HUDEP-2 (cell line): ENCODE measurements around the gene STX2.

Experiments
- DNase-seq, 76 experiments: peaks; one replicate each; lab custom pipeline; 2025; ENCODE audit not compliant: unreplicated experiment in 76 of 76; lab: John Stamatoyannopoulos, UW

The STX2 gene

DNA sequence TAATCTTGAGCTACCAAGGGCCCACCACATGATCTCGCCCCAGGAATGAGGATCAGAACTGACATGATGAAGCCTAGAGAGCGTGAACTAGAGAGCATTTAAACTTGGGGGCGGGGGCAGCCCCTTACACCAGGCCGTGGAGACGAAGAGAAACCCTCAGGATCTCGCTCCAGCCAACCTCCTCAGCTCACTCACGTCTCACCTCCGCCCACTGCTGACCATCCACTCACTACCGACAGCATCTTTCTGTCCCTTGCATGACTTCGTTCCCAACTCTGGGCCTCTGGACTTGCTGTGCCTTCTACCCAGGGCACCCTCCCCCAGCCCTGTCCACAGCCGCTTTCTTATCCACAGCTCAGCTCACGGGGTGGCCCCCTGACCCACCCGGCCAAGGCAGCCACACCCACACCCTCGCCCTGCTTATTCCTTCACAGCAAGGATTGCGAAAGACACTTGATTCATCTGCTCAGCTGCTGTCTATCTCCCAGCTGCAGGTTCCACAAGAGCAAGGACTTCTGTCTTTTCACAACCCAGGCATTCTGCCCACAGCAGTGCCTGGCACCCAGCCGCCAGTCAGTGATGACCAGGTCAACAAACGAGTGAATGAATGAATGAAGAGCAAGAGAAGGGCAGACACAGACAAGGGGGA, 6.4 kb downstream of the STX2 start:
- peak; percentile 42 to 96 (median 89) for DNase-seq

DNA sequence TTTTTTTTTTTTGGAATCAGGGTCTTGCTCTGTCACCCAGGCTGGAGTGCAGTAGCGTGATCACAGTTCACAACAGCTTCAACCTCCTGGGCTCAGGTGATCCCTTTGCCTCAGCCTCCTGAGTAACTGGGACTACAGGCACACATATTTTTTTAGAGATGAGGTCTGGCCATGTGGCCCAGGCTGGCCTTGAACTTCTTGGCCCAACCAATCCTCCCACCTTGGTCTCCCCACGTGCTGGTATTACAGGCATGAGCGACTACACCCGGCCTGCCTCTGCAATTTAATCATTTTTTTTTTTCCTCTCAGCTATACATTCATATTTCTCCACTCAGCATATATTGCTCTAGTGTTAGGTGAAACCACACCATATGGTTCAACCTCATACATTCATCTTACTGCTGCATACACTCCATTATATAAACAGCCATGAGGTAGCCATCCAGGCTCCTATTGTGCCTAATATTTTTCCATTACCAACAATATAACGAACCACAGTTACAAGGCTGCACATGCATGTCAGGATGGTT, 7.1 kb downstream of the STX2 start:
- peak in 12 of 76 experiments; percentile 7 to 49 (median 20) for DNase-seq

DNA sequence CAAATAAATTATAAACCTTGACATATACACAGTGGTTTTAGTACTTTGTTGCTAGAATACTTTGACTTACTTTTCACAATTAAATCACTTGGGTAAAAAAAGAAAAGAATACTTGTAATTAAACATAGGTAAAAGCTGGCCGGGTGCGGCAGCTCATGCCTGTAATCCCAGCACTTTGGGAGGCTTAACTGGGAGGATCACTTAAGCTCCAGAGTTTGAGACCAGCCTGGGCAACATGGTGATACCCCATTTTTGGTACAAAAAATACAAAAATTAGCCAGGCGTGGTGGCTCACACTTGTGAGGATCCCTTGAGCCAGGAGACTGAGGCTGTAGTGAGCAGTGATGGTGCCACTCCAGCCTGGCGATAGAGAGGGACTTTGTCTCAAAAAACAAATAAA, 7.8 kb downstream of the STX2 start:
- DNase-seq: no peak

DNA sequence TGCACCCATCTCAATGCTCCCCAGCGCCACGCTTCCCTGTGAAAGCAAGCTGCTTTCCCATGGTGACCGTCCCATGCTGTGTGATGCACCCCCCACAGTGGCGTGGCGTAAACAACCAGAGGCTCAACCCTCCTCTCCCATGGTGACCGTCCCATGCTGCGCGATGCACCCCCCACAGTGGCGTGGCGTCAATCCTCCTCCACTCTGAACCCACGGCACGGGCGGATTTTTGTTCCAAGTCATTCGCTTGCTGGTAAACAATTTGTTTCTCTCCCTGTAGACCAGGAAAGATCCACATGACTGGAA, 8.9 kb downstream of the STX2 start:
- no peak for DNase-seq

DNA sequence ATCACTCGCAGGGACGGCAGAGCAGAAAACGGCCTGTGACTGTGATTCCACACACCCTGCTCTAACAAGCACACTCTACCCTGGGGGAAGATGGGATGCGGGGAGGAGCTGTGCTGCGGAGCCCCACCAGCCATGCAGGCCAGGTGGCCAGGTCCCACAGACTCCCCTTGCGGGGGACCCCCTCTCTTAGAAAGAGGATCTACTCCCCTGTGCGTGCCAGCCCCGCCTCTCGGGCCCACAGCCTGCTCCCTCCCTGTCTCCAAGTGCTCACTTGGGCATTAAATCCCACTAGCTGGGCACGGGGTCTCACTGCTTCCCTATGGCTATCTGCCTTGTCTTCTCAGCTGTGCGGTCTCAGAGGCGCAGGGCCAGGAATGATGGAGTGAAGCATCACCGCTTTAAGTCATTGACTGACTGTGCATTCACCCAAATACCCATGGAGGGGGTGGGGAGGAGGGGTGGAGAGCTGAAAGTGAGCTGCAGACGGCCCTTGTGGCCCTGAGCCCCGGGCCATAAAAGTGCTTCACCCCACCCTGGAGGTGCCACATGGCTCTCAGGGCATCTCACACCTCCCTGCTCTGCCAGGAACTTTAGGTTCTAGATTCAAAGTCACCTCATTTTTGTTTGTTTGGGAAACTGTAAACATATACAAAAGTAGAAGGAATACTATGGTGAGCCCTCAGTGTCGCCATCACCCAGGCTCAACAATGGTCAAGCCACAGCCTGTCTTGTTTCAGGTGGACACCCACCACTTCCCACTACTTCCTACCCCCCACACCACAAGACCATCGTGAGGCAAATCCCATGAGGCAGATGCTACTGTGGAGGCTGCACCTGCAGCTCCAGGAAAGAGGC, 9.4 kb downstream of the STX2 start:
- DNase-seq: no peak

DNA sequence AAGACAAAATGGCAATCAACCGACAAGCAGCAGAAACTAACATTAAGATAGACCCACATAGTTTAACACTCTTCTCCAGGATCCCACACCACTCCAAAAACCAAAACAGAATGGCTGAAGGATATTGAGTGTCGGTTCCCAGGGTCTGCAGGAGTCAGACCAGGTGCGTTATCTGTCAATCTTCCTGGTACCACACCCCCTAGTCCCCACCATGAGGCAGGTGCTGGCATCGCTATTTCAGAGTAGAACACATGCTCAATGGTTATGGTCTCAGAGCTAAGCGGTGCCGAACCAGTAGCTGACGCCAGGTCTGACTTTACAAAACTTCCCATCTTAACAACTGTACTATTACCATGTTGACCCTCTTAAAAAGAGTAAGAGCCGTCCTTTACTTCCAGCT, 10.2 kb downstream of the STX2 start:
- DNase-seq: no peak

DNA sequence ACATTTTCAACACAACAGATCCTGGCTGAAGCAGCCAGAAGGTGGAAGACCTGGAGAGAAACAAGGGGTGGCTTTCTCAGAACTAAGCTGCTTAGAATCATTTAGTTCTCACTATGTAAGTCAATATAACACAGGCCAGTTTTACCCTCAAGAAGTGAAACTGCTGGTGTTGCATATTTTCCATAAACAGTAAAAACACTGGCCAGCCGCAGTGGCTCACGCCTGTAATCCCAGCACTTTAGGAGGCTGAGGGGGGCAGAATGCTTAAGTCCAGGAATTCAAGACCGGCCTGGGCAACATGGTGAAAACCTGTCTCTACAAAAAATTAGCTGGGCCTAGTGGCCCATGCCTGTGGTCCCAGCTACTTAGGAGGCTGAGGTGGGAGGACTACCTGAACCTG, 11.6 kb downstream of the STX2 start:
- DNase-seq: no peak

DNA sequence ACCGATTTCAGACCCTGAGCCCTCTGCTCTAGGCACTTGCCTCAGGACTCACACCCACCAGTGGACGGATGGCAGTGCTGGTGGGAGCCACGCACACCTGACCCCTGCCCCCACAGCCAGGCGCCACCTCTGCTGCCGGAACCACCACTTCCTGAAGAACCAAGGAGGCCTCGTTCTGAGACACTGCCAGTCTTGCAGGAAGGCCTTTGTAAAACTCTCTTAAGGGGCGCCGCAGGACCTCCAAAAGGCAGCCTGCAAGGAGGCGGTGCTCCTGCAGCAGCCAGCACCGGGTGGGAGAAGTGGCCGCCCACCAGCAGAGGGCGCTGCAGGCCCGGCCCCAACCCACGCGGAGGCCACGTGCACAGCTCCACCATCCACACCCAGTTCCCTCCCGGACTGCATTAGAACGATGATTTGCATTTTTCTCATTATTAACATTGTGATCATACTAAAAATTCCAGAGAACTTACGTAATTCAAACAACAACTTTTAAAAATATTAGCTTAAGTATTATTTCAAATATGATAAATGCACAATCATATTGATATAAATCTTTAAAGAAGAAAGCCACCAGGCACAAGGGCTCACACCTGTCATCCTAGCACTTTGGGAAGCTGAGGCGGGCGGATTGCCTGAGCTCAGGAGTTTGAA, 12.8 kb downstream of the STX2 start:
- peak in 74 of 76 experiments; percentile 17 to 93 (median 78) for DNase-seq

DNA sequence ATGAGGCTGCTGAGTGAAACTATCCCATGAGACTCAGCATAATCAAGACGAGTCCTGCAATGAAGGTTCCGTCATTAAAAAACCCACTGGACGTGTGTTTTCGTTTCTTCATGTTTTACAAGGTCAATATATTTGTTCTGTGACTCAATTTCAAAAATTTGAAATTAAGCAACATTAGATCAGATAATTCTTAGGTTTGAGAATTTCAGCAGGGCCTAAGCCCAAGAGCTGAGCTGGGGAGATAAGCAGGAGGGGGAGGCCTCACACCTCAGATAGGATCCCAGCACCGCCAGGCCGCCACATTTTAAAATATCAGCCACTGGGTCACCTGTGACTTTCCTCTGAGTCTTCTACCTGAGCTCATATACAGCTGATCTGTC, 13.3 kb downstream of the STX2 start:
- DNase-seq: peak in 49 of 76 experiments; percentile 2 to 75 (median 44)

DNA sequence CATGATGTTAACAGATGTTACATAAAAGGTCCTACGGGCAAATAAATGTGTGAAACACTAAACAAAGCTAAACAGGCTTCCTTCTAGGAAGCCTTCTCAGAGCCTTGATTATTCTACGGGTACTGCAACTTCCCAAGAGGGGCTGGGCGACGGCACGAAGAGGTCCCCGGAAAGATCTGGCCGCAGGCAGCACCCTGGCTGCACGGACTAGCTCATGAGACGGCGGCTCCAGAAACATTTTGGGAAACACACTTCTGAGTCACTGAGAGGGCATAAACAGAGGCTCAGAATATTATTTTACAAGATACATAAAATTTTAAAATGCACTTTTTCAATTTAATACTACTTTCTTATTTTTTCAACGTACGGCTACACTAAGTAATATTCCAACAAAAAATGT, 19.4 kb downstream of the STX2 start:
- no peak for DNase-seq

DNA sequence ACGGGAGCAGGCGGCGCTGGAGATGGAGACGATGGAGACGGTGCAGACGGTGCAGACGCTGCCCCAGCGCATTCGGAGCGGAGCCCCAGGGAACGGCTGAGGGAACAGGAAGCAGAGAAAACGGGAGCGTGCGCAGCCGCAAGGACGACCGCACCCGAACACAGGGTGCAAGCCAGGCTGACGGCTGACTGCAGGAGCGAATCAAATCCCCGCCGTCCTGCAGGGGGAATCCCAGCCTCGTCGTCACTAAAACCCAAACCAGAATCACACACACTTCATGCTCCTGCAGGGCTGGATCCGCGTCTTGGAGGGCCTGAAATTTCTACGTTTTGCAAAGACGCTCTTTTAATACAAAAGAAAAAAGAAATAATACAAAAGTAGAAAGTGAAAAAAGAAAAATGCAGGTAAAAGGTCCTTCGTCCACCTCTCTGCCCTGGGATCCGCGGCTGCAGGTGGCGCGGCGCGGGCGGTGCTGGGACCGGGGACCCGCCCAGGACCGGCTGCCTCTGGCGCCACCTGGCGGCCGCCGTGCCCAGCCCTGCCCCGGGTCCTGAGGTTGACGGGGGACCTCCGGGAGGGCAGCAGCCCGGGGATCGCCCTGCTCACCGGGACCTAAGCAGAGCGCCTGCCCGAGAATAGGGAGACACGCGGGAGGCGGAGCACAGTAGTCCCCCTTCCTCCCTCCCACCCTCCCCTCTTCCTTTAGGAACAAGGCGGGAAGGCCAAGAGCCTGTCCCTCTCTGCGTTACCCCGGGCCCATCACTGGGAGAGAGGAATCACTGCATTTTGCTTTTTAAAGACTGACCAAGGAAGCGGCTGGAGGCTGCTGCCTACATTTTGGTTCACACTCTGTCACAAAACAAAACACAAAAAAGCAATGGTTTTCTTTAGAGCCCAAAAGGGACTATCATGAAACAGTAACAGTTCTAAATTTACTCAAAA, 20.1 kb downstream of the STX2 start:
- peak in 31 of 76 experiments; percentile 1 to 64 (median 22) for DNase-seq

DNA sequence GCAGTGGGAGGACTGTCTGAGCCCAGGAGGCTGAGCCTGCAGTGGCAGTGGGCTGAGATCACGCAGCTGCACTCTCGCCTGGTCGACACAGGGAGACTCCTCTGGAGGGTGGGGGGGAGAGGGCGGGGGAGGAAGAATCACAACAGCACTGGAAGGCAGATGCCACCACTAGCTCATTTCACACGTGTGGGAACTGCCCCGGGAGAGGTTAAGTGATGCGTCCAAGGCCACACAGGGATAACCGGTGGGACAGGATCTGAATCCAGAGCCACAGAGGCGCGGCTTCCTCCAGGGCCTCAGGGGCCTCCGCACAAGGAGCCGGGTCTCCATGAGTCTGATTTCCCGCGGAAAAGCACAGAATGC, 20.8 kb downstream of the STX2 start:
- no peak for DNase-seq

DNA sequence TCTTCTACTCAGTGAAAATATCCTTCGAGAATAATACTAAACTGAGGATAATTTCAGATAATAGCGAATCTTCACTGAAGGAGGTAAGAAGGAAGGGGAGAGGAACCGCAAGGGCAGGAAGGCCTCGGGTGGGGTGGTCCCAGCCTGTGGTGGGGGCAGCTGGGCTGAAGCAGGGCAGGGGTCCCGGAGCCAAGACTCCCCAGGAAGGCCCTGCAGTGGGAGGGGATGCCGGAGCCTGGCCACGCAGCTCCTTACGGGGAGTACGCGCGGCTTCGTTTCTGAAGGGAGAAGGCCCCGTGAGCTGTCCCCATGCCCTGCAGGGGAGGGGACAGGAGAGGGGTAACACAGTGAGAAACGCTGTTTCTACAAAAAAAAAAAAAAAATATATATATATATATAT, 21.2 kb downstream of the STX2 start:
- DNase-seq: no peak

DNA sequence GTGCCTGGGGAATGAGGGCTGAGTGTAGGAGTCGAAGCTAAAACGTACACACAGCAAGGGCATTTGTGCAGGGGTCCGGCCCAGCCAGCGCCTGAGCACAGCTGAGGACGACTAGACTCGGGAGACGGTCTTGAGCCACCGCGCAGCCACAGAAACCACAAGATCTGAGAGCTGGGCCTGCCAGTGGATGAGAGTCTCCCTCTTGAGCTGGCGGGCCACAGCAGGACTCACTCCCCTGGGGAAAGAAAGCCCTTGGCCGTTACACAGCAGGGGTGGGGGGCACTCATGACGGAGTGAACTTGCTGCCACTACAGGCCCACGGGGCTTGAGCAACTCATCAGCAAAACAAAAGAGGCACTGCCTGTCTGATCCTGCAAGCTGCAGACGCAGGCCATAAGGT, 23.0 kb downstream of the STX2 start:
- DNase-seq: no peak

DNA sequence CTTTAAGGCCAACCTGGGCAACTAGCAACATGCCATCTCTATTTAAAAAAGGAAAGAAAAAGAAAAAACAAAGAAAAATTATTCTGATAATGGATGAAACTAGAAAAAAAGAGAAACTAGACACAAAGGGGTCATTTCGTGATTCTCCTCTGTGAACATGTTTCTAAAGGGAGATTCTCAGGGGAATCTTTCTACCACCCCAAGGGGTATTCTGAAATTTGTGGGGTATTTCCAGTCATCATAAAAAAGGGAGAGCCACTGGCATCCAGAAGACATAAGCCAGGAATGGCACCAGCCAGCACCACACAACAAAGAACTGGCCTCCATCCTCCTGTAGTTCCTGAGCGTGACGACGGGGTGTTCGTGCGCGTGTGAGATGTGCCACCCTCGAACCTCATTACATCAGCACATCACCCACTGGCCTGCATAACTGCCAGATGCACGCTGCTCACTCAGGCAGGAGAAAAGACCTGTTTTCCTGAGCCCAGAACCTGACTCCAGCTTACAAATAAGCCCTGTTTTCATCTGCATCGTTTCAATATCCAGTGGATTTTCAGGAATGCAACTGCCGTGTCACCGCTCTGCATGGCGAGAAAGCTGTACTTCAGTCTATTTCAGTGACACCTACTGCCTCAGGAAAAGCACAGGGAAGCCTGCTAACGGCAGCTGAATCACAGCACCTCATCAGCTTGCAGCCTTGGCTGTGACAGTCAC, 23.9 kb downstream of the STX2 start:
- DNase-seq: no peak

DNA sequence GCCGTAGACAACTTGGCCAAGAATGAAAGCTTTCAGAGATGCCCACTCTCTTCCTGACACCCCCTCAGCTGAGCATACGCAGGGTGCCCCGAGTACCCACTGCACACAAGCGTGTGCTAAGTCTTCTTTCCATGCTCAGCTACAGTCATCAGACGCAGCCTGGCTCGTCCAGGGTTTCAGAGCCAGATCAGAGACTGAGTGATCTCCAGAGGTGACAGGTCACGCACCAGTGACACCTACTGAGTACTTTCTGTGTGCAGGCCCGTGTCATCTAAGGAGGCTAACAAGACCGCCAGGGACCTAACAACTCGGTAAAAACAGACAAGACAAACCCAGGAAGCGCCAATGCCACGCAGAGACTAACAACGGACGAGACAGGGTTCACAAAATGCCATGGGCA, 25.1 kb downstream of the STX2 start:
- no peak for DNase-seq

DNA sequence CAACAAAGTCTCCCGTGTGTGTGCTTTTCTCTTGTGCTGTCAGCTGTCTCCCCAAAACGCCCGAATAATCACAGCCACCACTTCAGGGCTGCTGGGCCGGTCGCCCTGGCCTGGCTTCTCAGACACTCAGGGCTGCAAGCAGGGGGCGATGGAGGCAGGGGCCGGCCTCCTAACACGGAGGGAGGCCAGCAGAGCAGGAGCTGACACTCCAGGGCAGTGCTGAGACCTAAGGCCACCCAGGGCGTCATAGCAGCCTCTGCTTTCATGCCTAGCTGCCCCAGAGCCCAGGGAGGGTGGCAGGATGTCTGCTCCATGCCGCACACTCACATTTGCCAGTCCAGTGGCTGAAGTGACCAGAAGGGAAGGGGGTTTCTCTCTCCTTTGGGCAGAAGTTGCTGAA, 25.6 kb downstream of the STX2 start:
- no peak for DNase-seq

DNA sequence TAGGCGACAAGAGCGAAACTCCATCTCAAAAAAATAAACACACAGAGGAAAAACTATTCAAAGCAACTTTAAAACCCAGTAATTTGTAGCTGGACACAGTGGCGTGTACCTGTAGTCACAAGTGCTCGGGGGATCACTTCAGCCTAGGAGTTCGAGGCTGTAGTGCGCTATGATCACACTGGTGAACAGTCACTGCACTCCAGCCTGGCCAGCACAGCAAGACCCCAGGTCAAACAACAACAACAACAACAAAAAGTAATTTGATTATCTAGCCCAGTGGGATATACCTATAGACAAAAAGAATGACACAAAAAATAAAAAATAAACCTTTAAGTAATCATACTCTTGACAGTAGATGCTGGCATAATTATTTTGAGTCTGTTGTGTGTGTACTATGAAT, 29.3 kb downstream of the STX2 start:
- no peak for DNase-seq

DNA sequence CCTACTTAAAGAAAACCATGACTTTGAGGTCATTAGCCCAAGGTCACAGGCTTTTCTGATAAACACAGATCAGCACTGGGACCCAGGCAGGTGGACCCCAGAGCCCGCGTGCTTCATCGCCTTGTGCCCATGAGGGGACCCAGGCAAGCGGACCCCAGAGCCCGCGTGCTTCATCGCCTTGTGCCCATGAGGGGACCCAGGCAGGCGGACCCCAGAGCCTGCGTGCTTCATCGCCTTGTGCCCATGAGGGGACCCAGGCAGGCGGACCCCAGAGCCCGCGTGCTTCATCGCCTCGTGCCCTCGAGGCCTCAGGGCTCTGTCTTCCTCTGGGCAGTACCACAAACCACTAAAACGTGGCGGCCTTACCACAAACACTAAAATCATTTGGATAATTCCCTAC, 31.7 kb downstream of the STX2 start:
- DNase-seq: no peak

DNA sequence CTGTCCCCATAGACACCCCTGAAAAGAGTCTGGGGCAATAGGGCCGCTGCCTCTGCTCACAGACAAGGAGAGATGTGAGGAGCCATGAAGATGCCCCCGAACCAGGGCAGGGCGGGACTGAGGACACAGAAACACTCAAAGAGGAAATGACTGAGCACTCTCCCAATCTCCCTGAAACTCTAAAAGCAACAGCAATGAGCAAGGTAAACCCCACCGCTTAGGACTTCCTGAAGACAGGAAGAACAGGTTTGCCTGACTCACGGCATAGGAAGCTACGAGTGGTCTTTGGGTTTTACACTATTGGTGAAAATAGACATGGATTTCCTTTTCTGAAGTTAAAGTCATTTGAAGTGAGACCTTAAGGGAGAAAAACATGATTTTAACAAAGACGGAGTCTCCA, 32.5 kb downstream of the STX2 start:
- no peak for DNase-seq
